Embryonic facial prominence (tissue), 1 donor: ENCODE data around the gene MDFI.
"Not testable (repeated sequence)": the region's sequence is repeated elsewhere in the genome, so short reads cannot be mapped to it uniquely, and the experiment has no call there.

Experiments used
- DNase-seq: peaks from one replicate; pipeline ENCODE4 v3.0.0-alpha.2; 2016; ENCODE audit errors: extremely low spot score

The MDFI gene

DNA sequence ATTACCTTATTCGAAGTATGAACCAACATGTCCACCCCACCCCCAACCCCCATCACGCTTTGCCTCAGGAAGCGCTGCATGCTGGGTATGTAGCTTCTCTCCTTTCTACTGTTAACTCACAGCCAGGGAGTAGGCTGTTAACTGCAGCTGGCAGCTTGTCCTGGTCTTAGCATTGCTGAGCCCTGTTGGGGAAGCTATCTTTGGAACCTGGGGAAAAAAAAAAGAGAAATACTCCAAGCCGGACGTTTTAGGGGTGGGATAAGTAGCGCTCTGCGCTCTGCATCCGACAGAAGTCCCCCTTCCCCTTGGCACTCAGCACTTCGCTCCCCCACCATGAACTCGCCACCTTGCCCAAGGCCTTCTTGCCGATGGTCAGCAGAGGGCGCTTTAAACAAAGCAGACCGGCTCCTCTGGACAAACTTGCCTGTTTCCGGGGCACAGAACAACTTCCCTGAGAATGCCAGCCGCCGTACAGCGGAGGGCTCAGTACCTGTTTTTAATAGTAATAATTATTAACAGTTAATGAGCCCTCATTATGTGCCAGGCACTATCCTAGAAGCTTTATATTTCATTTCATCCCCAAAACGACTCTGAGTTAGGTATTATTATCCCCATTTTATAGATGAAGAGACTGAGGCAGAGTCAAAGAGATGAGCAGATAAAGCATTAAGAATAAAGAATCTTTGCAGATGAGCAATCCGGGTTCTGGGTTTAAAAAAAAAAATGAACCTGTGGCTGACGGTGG lies 35.2 kb upstream of the MDFI start:
- DNase-seq, result peak; percentile 64

DNA sequence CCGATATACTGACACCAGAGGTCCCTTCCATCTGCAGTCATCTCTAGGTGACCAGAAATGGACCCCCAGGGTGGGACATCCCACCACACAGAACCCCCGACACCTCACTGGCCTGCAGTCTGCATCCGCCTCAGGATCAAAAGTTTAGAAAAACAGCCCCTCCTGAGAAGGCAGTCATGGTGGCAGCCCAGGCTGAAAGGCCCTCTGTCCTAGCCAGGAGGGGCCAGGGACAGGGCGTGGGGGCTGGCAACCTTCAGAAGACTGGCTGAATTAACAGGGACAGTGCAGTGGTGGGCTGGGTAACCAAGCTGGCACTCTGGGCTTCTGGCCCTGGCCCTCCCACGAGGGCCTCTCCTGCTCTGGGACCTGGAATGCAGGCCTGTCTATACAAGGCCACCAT lies 34.3 kb upstream of the MDFI start:
- DNase-seq, result no peak

DNA sequence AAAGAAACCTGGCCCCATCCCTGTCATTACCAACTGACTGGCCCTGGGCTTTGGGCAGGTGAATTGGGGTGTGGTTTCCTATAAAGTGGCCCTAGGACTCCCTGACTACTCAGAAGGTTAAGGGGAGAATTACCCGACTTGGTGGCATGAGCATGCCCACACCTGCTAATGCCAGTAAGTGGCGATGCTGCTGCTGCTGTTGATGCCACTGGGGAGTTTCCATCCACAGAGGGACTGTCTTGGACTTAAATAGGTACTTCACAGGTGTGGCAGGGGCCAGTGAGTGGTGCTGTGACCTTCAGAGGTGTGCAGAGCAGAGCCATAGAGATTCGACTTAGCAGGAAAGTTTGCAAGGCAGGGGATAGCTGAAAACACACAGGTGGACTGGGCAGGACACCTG lies 32.6 kb upstream of the MDFI start:
- no peak for DNase-seq

DNA sequence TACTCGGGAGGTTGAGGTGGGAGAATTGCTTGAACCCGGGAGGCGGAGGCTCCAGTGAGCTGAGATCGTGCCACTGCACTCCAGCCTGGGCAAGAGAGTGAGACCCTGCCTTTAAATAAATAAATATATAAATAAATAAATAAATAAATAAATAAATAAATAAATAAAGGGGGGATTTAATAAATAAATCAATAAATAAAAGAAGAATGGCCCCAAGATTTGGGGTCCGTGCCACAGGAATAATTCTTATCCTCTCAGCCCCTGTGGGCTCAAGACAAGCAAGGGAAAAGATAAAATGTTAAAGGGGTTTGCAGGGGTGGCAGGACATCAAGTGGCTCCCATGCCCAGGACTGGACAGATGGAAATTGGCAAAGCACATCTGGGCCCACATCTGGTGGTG lies 31.2 kb upstream of the MDFI start:
- no peak for DNase-seq

DNA sequence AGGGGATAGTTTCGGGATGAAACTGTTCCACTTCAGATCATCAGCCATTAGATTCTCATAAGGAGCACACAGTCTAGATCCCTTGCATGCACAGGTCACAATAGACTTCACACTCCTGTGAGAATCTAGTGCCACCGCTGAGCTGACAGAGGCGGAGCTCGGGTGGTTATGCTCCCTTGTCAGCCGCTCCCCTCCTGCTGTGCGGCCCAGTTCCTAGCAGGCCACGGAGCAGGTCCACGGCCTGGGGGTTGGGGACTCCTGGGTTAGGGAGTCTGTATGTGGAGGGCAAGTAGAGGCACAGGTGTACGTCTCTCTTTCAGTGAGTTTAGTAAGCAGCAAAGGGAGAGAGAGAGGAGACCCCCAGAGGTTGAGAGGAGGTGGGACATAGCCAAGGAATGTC lies 30.5 kb upstream of the MDFI start:
- no peak for DNase-seq

DNA sequence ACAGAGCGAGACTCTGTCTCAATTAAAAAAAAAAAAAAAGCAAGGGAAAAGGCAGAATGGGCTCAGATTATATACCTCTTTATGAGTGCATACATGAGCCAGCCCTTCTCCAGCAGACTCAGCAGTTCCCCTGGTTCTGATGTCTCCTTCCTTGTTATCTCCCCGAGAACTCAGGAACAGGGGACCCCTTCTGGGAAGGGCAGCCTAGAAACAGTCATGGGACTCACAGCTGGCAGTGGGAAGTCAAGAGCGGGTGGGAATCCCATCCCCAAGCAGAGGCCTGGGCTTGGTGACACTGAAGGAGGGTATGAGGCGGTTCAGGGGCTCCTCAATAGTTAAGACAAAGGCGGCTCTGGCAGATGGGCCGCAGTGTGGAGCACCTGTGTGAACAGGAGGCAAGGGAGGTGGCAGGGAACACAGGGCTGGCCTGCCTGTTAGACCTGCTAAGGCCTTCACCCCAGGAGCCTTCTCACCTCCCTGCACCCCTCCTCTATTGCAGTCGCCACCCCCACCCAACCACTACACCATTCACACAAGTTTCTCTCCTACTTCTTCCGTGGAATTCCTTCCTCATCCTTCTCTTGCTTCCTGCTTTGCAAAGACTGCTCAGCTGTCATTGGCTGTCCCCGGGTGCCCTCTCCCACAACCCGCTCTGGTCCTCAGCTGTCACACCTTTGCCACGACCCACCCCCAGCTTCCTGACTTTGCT lies 29.7 kb upstream of the MDFI start:
- no peak for DNase-seq

DNA sequence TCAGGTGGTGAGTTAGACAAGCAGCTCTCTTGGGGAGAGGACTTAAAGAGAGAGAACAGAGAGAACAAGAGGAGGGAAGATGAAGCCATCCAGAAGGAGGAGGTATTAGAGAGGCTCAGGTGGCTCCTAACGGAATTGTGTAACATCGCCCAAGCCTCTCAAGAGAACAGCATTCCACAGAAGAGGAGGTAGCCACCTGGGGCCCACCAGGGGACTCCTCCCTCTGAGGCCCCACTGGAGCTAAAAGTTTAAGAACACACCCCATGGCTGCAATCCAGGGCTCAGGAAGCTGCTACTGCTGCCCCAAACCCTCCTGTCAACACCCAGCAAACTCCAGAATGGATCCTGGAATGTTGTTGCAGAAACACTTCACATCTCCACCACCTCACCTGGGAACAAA lies 23.6 kb upstream of the MDFI start:
- DNase-seq, result no peak

DNA sequence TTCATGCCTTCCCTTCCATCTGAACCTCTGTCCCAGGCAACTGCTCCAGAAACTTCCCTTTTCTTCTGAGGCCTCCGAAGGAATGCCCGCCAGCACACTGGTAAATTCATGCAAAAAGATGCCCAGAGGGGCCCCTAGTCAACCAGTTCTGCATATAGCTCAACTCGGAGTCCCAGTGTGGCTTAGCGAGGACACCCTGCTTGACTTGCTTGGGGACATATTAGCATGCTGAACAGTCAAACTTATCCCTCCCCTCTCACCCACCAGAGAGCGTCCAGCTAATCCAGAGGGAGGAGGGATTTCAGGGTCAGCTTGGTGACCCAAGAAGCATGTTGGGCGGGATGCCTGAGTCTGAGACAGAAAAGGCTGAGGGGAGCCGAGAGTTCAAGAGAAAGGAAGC lies 23.0 kb upstream of the MDFI start:
- DNase-seq, result no peak

DNA sequence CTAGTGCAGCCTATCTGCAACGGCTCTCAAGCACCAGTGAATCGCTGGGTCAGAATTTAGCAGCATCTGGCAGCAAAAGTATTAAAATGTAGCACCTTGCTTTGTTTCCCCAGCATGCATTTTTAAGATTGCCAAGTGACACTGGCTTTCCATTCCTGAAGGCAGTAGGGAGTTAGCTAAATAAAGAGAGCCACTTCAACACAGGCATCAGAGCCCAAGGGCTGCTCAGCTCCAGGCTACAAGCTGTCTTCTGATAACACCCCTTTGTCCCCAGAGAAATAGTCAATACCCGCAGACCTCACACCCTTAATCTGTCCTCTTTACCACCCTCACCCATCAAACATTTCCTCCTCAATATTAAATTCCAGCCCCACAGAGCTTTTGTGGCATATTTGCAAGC lies 19.7 kb upstream of the MDFI start:
- no peak for DNase-seq

DNA sequence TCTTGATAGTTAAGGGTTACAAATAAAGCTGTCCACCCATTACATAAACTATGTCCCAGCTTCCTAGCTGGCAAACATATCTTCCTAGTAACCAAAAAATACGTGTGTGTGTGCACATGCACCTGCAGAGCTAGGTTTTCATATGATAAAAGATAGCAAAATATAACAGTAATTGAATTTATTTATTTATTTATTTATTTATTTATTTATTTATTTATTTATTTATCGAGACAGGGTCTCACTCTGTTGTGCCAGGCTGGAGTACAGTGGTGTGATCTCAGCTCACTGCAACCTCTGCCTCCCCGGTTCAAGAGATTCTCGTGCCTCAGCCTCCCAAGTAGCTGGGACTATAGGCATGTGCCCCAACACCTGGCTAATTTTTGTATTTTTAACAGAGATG lies 19.1 kb upstream of the MDFI start:
- DNase-seq, result not testable (repeated sequence)

DNA sequence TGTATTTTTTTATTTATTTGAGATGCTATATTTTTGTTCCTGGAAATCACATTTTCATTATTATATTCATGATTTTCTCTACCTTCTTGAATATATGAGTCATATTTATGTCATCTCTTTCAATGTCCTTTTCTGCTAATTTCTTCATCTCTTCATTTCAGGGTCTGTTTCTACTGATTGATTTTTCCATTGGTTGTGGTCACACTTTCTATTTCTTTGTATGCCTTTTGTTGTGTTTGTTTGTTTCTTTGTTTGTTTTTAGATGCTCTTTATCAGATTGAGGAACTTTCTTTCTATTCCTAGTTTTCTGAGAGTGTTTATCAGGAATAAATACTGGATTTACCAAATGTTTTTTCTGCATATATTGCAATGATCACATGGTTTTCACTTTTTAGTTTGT lies 16.9 kb upstream of the MDFI start:
- DNase-seq, result no peak

DNA sequence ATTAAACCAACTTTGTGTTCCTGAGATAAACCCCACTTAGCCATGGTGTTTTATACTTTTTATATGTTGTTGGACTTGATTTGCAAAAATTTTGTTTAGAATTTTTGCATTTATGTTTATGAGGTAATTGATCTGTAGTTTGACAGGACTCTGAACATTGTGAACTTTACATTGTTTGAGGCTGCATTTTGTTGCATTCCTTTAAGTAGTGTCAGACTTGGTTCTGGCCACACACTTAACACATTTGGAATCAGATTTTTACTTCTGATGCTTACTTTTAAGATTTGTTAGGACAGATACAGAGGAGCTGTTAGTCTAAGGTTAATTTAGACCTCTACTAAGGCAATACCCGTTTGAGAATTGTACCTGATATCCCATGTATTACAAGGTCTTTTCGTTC lies 16.5 kb upstream of the MDFI start:
- DNase-seq, result no peak

DNA sequence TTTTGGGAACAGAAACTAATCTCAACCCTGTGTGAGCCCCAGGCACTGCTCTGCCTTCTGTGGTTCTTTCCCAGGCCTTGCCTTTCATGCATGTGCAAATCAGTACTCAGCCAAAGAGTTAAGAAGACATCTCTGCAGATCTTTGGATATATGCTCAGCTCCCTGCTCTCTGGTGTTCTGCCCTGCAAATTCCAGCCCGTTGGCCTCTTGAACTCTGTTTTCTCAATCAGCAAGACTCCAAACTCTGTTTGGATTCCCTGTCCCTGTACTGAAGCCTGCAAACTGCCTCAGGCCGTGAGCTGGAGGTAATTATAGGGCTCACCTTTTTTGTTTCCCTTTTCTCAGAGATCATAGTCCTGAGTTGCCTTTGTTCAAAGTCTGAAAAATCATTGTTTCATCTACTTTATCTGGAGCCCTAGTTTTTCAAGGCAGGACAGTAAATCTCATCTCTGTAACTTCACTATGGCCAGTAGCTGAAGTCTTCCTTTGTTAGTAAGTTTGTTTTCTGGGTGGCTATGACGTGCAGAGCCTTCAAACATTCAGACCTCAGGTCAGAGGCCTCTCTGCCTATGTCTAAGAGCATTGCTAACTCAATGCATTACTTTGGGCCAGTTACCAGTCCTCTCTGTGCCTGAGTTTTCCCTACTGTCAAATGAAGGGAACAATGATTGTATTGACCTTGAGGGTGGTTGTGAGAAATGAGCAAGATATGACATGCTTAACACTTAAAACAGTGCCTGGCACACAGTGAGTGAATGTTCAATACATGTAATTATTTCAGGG lies 15.9 kb upstream of the MDFI start:
- DNase-seq, result no peak

DNA sequence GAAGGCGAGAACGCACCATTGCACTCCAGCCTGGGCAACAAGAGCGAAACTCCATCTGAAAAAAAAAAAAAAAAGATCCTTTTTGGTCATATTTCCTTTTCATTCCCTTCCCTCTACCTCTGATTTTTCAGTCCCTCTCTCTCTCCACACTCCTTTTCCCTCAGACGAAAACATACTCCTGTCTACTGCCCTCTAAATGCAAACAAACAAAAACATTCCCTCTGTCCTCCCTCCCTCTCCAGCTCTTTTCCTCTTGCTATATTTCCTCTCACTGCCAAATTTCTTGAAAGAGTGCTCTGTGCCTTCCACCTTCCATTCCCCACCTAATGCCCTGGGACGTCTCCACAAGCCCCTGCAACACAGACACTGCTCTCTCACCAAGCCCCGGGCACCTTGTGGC lies 14.9 kb upstream of the MDFI start:
- no peak for DNase-seq

DNA sequence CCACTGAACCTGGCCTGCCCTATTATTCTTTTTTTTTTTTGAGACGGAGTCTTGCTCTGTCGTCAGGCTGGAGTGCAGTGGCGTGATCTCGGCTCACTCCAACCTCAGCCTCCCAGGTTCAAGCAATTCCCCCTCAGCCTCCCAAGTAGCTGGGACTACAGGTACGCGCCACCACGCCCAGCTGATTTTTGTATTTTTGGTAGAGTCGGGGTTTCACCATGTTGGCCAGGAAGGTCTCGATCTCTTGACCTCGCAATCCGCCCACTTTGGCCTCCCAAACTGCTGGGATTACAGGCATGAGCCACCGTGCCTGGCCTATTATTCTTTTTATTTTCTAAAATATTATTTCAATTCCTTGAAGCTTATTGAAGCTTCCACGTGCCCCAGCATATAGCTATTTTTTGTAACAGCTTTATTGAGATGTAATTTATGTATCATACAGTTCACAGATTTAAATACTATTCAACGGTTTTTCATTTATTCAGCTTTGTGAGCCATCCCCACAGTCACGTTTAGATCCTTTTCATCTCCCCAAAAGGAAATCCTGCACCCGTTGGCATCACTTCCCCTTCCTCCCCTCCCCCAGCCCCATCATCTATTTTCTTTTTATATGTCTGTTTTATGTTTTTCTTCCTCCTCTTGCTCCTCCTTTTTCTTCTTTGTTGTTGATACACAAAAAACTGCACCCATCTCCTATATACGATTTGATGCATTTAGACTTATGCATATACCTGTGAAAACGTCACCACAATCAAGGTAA lies 13.5 kb upstream of the MDFI start:
- DNase-seq, result no peak

DNA sequence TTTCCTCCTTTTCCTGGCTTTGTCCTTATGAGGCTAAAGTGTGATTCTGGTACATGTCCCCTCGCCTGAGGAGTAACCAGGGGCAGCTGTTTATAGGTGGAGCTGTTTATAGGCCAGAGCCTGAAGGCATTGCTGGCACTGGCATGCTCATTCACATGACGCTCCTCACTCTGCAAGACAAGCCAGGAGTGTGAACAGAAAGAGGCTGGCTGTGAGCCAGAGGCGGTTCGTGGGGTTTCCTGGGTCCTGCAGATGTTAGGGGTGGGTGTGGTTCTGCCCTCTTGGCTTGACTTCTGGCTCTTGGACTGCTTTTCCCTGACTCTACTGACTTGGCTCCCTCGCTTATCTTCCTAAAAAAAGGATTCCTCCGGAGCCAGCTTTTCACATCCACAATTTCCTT lies 12.8 kb upstream of the MDFI start:
- DNase-seq, result no peak

DNA sequence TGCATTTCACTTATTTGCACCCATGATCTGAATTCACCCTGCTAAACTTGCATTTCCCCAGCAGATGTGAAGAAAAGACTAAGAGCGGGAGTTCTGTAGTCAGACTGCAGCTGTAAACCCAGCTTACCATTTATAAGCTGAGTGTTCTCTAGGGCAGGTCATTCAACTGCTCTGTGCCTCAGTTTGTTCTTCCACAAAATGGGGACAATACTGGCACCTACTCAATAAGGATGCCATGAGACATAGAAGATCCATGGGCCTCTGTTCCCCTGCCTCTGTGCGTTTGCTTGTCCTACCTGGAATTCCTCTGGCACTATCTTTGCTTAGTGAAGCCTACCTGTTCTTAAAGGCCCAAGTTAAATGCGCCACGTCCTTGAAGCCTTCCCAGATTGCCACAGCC lies 12.2 kb upstream of the MDFI start:
- no peak for DNase-seq

DNA sequence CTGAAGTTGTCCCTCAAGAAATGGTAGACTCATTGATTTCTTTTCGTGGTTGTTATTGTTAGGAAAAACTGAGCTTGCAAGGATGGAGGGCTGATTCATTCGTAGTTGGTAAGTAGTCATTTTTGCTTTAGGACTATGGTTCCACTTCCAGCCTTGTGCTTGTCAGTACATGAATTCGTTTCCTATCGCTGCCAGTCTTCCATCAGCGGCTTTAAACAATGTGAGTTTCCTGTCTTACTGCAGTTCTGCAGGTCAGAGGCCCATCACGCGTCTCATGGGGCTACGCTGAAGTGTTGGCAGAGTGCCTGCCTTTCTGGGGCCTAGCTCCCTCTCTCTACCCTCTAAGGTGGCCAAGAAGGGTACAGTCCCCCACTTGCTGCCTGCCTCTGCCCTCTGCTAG lies 11.4 kb upstream of the MDFI start:
- no peak for DNase-seq

DNA sequence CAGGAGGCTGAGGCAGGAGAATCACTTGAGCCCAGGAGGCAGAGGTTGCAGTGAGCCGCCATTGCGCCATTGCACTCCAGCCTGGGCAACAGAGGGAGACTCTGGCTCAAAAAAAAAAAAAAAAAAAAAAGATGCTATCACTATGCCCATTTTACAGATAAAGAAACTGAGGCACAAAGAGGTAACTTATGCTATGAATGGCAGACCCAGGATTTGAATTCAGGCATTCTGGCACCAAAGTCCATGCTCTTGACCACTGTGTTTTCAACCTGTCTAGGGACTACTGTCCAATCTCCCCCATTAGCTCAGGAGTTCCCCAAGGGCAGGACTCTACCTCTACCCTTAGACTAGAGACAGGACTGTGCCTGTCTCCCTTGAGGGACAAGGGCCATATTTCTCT lies 9.1 kb upstream of the MDFI start:
- no peak for DNase-seq

DNA sequence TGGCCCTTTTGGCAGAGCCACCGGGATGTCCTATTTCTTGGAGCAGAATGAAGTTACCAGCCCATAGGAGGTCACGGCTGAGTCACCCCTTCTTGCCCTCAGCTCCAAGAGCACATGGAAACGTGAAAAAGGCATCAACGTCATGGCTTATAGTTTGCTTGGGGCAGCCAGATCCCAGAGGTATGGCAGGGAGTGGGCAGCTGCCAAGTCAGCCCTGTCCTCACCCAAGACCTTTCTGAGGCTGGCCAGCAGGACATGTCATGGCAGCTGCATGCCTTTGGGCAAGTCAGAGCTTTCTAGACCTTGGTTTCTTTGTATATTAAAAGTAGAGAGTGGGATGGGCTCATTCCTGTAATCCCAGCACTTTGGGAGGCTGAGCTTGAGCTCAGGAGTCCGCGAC lies 8.2 kb upstream of the MDFI start:
- DNase-seq, result no peak

DNA sequence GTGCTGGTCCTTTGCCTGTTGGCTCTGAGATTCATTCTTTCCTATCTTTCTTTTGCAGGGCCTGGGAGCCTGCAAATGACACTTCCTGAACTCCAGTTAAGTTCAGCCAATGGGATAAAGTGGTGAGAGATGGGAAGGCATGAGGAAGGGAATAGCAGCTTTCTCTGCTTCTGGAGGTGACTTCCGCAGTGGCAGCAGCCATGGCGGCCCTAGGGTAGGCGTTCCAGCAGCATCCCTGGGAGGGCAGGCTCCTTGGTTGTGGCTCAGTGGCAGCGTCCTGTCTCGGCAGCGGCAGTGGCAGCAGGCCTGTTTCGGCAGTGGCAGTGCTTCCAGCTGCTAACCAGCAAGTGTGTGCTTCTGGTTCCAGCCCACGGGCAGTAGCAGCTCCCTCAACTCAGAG lies 7.3 kb upstream of the MDFI start:
- no peak for DNase-seq

DNA sequence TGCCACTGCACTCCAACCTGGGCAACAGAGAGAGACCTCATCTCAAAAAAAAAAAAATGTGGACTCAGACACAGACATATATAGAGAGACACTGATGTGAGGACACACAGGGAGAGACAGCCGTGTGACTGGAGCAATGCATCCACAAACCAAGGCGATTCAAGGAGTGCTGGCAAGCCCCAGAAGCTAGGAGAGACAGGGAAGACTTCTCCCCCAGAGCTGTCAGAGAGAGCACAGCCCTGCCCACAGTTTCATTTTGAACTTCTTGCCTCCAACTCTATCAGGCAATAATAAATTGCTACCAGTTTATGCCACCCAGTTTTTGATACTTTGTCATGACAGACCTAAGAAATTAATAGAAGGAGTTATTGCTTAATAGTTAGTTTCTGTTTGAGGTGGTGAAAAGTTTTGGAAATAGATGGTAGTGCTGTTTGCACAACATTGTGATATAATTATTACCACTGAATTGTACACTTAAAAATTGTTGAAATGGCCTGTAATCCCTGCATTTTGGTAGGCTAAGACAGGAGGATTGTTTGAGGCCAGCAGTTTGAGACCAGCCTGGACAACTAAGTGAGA lies 5.1 kb upstream of the MDFI start:
- no peak for DNase-seq
